ENCODE results near the gene IPO11.
"Not testable (repeated sequence)": the region's sequence is repeated elsewhere in the genome, so short reads cannot be mapped to it uniquely, and the experiment has no call there.

The IPO11 gene

DNA sequence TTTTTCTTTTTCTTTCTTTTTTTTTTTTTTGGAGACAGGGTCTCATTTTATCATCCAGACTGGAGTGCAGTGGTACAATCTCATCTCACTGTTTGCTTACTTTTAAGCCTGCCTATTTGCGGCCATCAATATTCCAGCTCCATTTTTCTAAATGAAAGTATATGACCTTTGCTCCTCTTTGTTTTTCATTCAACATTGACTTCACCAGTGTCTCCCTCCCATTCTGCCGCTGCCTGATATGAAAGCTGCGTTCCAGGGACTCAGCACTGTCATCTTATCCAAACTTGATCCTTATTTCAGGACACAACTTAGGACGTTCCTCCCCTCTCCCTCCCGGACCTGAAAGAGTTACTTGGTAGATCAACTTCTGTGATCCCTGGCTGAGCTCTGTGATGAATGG lies 239.7 kb downstream of the IPO11 start:
- no peak for DNase-seq

DNA sequence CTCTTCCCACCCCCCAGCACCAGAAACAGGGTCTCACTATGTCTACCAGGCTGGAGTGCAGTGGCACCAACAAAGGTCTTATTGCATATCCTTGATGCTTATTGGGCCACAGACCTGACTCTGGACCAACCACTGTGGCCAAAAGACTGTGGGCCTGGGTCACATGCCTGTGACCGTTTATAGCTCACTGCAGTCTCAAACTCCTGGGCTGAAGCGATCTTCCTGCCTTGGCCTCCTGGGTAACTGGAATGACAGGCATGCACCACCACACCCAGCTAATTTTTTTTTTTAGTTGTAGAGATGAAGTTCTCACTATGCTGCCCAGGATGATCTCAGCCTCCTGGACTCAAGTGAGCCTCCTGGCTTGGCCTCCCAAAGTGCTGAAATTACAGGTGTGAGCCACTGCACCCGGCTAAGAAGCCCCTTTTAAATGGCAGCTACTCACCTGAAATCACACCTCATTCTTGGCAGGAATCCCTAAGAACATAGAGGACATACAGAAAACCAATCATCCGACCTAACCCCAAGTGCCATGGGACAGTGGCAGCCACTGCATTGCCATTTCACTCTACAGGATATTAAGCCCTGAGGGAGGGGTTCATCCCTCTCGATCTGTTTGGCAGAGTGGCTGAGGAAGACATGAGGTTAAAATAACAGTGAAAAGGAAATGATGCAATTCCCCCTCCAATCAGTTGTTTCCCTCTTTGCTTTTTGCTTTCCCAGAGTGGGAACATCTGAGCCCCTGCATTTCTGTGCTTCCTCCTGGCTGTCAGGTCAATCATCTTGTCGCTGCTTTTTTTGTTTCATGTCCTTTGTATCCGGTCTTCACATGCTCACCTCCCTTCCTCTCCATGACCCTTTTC lies 240.7 kb downstream of the IPO11 start:
- DNase-seq, result no peak

DNA sequence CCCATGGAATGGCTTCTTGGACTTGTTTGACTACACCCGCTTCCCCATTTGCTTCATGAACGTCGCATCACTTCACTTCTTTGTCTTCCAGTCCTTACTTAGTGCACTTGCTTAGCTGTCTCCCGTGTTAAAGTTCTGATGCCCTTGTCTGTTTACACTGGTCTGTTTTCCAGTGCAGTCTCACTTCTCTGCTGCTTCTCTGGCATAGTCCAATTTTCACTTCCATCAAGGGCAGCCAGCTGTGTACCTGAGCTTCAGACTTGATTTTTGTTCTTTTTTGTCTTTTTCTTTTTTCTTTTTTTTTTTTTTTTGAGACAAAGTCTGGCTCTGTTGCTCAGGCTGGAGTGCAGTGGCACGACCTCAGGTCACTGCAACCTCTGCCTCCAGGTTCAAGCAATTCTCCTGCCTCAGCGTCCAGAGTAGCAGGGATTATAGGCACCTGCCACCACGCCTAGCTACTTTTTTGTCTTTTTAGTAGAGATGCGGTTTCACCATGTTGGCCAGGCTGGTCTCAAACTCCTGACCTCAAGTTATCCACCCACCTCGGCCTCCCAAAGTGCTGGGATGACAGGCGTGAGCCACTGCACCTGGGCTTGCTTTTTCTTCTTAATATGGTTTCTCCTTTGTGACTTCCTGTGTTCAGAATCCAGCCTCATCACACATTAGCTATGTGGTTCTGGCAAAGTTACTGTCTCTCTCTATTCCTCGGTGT lies 241.5 kb downstream of the IPO11 start:
- DNase-seq, result no peak

DNA sequence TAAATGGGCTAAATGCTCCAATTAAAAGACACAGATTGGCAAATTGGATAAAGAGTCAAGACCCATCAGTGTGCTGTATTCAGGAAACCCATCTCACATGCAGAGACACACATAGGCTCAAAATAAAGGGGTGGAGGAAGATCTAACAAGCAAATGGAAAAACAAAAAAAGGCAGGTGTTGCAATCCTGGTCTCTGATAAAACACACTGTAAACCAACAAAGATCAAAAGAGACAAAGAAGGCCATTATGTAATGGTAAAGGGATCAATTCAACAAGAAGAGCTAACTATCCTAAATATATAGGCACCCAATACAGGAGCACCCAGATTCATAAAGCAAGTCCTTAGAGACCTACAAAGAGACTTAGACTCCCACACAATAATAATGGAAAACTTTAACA lies 245.2 kb downstream of the IPO11 start:
- not testable (repeated sequence) for DNase-seq

DNA sequence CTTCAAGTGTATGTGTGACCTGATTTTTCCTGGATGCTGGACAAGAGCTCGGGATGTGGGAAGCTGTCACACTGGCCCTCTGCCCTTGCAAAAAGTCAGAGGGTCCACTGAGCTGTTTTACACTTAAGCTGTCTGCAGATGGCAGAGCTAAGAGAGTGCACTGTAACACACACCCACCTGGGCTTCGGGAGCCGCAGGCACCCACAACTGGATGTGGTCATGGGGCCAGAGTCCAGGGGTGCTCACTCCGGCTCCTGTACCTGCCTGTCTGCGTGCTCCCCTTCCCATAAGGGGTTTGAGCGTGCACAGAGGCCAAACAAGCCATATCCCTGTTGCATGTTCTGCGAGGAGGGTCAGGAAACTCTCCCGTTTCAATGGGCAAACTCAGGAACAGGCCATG lies 248.6 kb downstream of the IPO11 start:
- no peak for DNase-seq

DNA sequence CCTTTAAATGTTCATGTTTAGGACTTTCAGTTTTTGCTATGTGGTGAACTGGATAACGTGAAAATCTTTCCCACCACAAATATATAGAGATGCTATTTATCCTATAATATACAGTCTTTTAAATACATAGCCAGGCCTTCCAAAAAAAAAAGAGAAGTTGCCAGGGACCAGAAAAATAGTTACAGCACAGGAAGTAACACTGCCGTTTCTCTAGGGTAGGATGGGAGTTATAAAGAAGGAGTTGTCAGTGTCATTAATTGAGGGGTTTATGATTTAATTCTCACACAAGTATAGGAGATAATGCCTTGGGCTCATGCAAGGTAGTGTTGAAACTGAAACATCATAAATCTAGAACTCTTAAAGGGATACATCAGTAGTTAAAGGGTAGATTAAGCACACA lies 250.0 kb downstream of the IPO11 start:
- DNase-seq, result no peak

DNA sequence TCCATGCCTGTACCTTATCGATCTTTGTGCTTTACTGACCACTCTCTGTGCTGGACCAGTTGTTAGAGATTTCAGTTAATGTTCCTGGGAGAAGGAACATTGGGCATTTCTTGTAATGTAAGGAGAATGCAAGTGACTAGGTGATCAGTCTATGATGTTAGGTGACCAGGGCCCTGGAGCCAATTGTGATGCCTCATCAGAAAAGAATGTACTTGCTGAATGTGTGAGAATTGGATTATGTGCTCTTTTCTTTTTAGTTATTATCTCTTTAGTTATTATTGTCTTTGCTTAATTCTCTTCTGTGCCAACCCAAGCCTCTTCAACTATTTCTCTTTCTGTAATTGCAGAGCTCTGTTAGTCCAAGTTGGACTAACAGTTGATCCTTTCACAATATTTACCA lies 258.9 kb downstream of the IPO11 start:
- no peak for DNase-seq

DNA sequence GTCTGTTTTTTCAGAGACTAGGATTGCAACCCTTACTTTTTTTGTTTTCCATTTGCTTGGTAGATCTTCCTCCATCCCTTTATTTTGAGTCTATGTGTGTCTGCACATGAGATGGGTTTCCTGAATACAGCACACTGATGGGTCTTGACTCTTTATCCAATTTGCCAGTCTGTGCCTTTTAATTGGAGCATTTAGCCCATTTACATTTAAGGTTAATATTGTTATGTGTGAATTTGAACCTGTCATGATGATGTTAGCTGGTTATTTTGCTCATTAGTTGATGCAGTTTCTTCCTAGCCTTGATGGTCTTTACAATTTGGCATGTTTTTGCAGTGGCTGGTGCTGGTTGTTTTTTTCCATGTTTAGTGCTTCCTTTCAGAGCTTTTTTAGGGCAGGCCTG lies 264.0 kb downstream of the IPO11 start:
- DNase-seq, result not testable (repeated sequence)
